IMR-90 (cell line): ENCODE results near the gene TCF7. TPM values are rescaled to one million over a fixed set of nuclear protein-coding genes. Genes with fewer than 3 reads are reported as not detected.

Experiments used
- ATAC-seq: fragments of 200-7000 bp; cut with Tn5 transposase; 2 replicates; pipeline ENCODE4 v1.9.1; 2020; ENCODE audit warnings: low read depth, mild to moderate bottlenecking, moderate library complexity
- BruUV-seq: library from RNA; stranded (reverse); fragments of 400-500 nt; replicated peaks from 2 replicates; lab custom pipeline; 2021; lab: Mats Ljungman, UMichigan
- CTCF ChIA-PET: fragments of 300-600 bp; formaldehyde crosslinking; extraction: SDS; loops from one replicate; lab custom pipeline; 2021; ENCODE audit warnings: antibody characterized with exemption; lab: Yijun Ruan, JAX
- POLR2A ChIA-PET: fragments of 300-600 bp; sonication (Branson Sonifier 250); formaldehyde crosslinking; loops from one replicate; lab custom pipeline; 2022; ENCODE audit warnings: antibody characterized with exemption; ENCODE audit not compliant: unreplicated experiment; lab: Charles Lee
- DNase-seq: peaks from one replicate; pipeline ENCODE4 v3.0.0; 2013
- H2AFZ ChIP-seq: replicated peaks from 2 replicates; pipeline ENCODE3; 2013; ENCODE audit warnings: low read length, mild to moderate bottlenecking; ENCODE audit not compliant: poor library complexity
- H2AK5ac ChIP-seq: 2 replicates; pipeline ENCODE4 v1.6.1; 2013; ENCODE audit warnings: low read depth, low read length, inconsistent platforms
- H2AK9ac ChIP-seq: replicated peaks from 2 replicates; pipeline ENCODE3; 2013; ENCODE audit warnings: mild to moderate bottlenecking, low read depth, low read length, moderate library complexity; ENCODE audit not compliant: poor library complexity
- H2BK120ac ChIP-seq: 2 replicates; pipeline ENCODE4 v1.6.1; 2013; ENCODE audit warnings: low read depth, low read length, inconsistent platforms
- H2BK15ac ChIP-seq: 3 replicates; pipeline ENCODE4 v1.6.1; 2013; ENCODE audit warnings: low read depth, low read length, inconsistent platforms
- H2BK20ac ChIP-seq: 2 replicates; pipeline ENCODE4 v1.6.1; 2013; ENCODE audit warnings: low read depth, mild to moderate bottlenecking, inconsistent platforms, low read length, moderate library complexity
- H2BK5ac ChIP-seq: 2 replicates; pipeline ENCODE4 v1.6.1; 2013; ENCODE audit warnings: mild to moderate bottlenecking, low read depth, low read length, inconsistent platforms; ENCODE audit not compliant: poor library complexity, severe bottlenecking
- H3K14ac ChIP-seq: replicated peaks from 2 replicates; pipeline ENCODE4 v1.6.1; 2013; ENCODE audit warnings: low read depth, low read length, inconsistent platforms
- H3K18ac ChIP-seq: 2 replicates; pipeline ENCODE4 v1.6.1; 2013; ENCODE audit warnings: low read depth, low read length, control low read depth
- H3K23ac ChIP-seq: 2 replicates; pipeline ENCODE4 v1.6.1; 2013; ENCODE audit warnings: low read depth, low read length, inconsistent platforms
- H3K27ac ChIP-seq: 2 replicates; pipeline ENCODE4 v1.5.1; 2013; ENCODE audit warnings: mild to moderate bottlenecking, control low read depth, low read length; ENCODE audit not compliant: insufficient read depth
- H3K27me3 ChIP-seq: 2 replicates; pipeline ENCODE4 v1.6.1; 2013; ENCODE audit warnings: low read length; ENCODE audit not compliant: control insufficient read depth, insufficient read depth
- H3K36me3 ChIP-seq: 2 replicates; pipeline ENCODE4 v1.6.1; 2013; ENCODE audit warnings: low read length, mixed read lengths; ENCODE audit not compliant: control insufficient read depth, insufficient read depth
- H3K4ac ChIP-seq: 2 replicates; pipeline ENCODE4 v1.6.1; 2013; ENCODE audit warnings: low read depth, low read length, inconsistent platforms
- H3K4me1 ChIP-seq: 2 replicates; pipeline ENCODE4 v1.6.1; 2013; ENCODE audit warnings: low read length, mixed read lengths; ENCODE audit not compliant: control insufficient read depth, insufficient read depth
- H3K4me2 ChIP-seq: 2 replicates; pipeline ENCODE4 v1.6.1; 2013; ENCODE audit warnings: low read depth, mild to moderate bottlenecking, control low read depth, low read length, moderate library complexity
- H3K4me3 ChIP-seq: 2 replicates; pipeline ENCODE4 v1.5.1; 2013; ENCODE audit warnings: low read depth, mild to moderate bottlenecking, control low read depth, low read length, moderate library complexity; ENCODE audit not compliant: insufficient read depth
- H3K56ac ChIP-seq: 2 replicates; pipeline ENCODE4 v1.6.1; 2013; ENCODE audit warnings: low read length, inconsistent platforms; ENCODE audit not compliant: insufficient read depth; ENCODE audit errors: extremely low read depth
- H3K79me1 ChIP-seq, 2 experiments: 2 replicates each; pipeline ENCODE4 v1.6.1; 2013; ENCODE audit warnings: low read length in 2 of 2, inconsistent platforms in 1 of 2, low read depth in 1 of 2
- H3K9ac ChIP-seq: 2 replicates; pipeline ENCODE4 v1.6.1; 2013; ENCODE audit warnings: low read depth, low read length, control low read depth
- H3K9me1 ChIP-seq: 2 replicates; pipeline ENCODE4 v1.6.1; 2013; ENCODE audit warnings: low read length, inconsistent platforms; ENCODE audit not compliant: insufficient read depth
- H3K9me3 ChIP-seq: 2 replicates; pipeline ENCODE4 v1.6.1; 2013; ENCODE audit warnings: low read length; ENCODE audit not compliant: control insufficient read depth, insufficient read depth
- H4K20me1 ChIP-seq: 2 replicates; pipeline ENCODE4 v1.6.1; 2013; ENCODE audit warnings: low read length, inconsistent platforms; ENCODE audit not compliant: insufficient read depth
- H4K5ac ChIP-seq: 2 replicates; pipeline ENCODE4 v1.6.1; 2013; ENCODE audit warnings: mild to moderate bottlenecking, low read depth, low read length, control low read depth
- H4K8ac ChIP-seq, 2 experiments: 2 replicates each; pipeline ENCODE4 v1.6.1; 2013; ENCODE audit warnings: low read depth in 2 of 2, low read length in 2 of 2, control low read depth in 1 of 2, inconsistent platforms in 1 of 2
- H4K91ac ChIP-seq: 2 replicates; pipeline ENCODE4 v1.6.1; 2013; ENCODE audit warnings: low read depth, low read length, inconsistent platforms; ENCODE audit not compliant: insufficient read depth
- BHLHE40 ChIP-seq: fragments of 150-350 bp; IDR thresholded peaks from 2 replicates; pipeline ENCODE4 v1.6.1; 2016; ENCODE audit warnings: mild to moderate bottlenecking, low read depth, low read length
- CEBPB ChIP-seq: IDR thresholded peaks from 2 replicates; pipeline ENCODE4 v1.6.1; 2012; ENCODE audit warnings: low read depth, low read length, improper control_type of control experiment
- CHD1 ChIP-seq: IDR thresholded peaks from 2 replicates; pipeline ENCODE4 v1.6.1; 2012; ENCODE audit warnings: low read depth, low read length, improper control_type of control experiment
- ELK1 ChIP-seq: fragments of 150-350 bp; IDR thresholded peaks from 2 replicates; pipeline ENCODE4 v1.6.1; 2016; ENCODE audit warnings: low read depth, mild to moderate bottlenecking, low read length, moderate library complexity, borderline replicate concordance
- FOS ChIP-seq: fragments of 150-350 bp; IDR thresholded peaks from 2 replicates; pipeline ENCODE4 v1.6.1; 2016; ENCODE audit warnings: low read depth, low read length
- MAFK ChIP-seq: IDR thresholded peaks from 2 replicates; pipeline ENCODE4 v1.6.1; 2012; ENCODE audit warnings: low read depth, low read length, improper control_type of control experiment
- RFX5 ChIP-seq: IDR thresholded peaks from 2 replicates; pipeline ENCODE4 v1.8.0; 2012; ENCODE audit warnings: low read depth, mild to moderate bottlenecking, low read length, moderate library complexity
- WGBS, 2 experiments: methylation state at CpG; one replicate each; pipeline versions ENCODE4 v1.1.5 to v1.1.7; 2013; ENCODE audit warnings: missing lambda C conversion rate in 2 of 2; ENCODE audit not compliant: insufficient read length in 1 of 2; ENCODE audit errors: extremely low coverage in 2 of 2; 5-methylcytosine and 5-hydroxymethylcytosine counted together
- dilution Hi-C: fragments of 300-500 bp; cut with HindIII; formaldehyde crosslinking; loops from one replicate; pipeline ENCODE4 v1.14.3; 2018; ENCODE audit warnings: low sequenced_read_pairs; ENCODE audit not compliant: unreplicated experiment
- in situ Hi-C: fragments of 300-500 bp; cut with MboI; formaldehyde crosslinking; loops from 3 replicates; pipeline ENCODE4 v1.14.3; 2019; ENCODE audit warnings: low sequenced_read_pairs, inconsistent platforms, mixed read lengths
- intact Hi-C: fragments of 100-400 bp; cut with micrococcal nuclease; formaldehyde crosslinking; loops from 2 replicates; pipeline ENCODE4 v1.10.0; 2022
- polyA plus RNA-seq, 3 experiments: library from polyadenylated mRNA; depleted of rRNA; stranded (reverse); fragments of >200 nt; gene quantifications; 2 replicates each; pipeline ENCODE4 v1.2.3, GENCODE V29; 2012; ENCODE audit warnings: low replicate concordance in 1 of 3
- total RNA-seq: library from RNA; depleted of rRNA; stranded (reverse); fragments of >200 nt; gene quantifications from 2 replicates; pipeline ENCODE4 v1.2.3, GENCODE V29; 2012

Gene TCF7
- total and polyA plus RNA-seq, 2 of the 4 experiments (the other 2 are of a cell fraction) = 1.3 to 3.4 TPM

DNA sequence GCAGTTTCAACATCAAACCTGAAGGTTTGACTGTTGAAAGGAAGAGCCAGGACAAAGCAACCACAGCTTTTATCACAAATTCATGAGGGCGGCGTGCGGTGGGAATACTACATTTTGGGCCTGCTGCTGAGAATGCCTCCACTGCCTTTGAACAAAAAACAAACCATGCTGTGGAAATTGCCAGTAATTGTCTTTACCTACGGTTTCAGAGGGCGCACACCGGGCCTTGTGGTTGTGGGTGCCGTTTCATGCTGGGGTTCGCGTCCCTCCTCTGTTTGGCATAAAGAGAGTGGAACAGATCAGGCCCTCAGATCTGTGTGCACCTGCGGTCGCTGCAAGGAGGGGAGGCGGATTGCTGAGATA is 27.6 kb upstream of the TCF7 start:
- Histone ChIP-seq H2AFZ (no peak overlapping the region), H4K8ac (no peak overlapping the region), H2AK5ac (no peak overlapping the region), H3K14ac (no peak overlapping the region), H3K9me1 (no peaks in the 10 kb centered on the region), H3K9ac (no peak overlapping the region), H3K4me2 (no peak overlapping the region), H3K4me3 (no peak overlapping the region), H3K79me1 (no peaks in the 10 kb centered on the region), H3K36me3 (no peaks in the 10 kb centered on the region), H3K27ac (no peak overlapping the region), H3K18ac (no peak overlapping the region), H2BK120ac (no peak overlapping the region), H3K23ac (no peak overlapping the region), H2AK9ac (no peak overlapping the region), H3K9me3 (no peaks in the 10 kb centered on the region), H3K4me1 (peaks cover 2% of the 10 kb centered on the region; the same call in 1 of the 2 replicates), H3K4ac (no peak overlapping the region), H4K91ac (no peak overlapping the region), H4K20me1 (no peaks in the 10 kb centered on the region), H2BK5ac (no peak overlapping the region), H3K56ac (no peak overlapping the region), H2BK20ac (no peak overlapping the region), H4K5ac (no peak overlapping the region), H3K27me3 (peaks cover 33% of the 10 kb centered on the region), H2BK15ac (no peak overlapping the region)
- no TSS peak for BruUV-seq
- intact Hi-C loops (no loop called here), in situ Hi-C loops (no loop called here), dilution Hi-C loops (no loop called here)
- WGBS, 2 experiments = no CpG with 5 or more reads among the region's 12 CpGs
- ChIA-PET POLR2A (no interaction called here), CTCF (interaction anchor here (1.6 kb wide), 1 partner anchor 47 kb away, joined by 4 read pairs; no protein-coding TSS in a partner anchor)
- no peak for ATAC-seq
- no peak for TF ChIP-seq CHD1
- no peak for TF ChIP-seq RFX5
- TF ChIP-seq BHLHE40 = no peak
- TF ChIP-seq MAFK = no peak
- no peak for TF ChIP-seq FOS
- no peak for TF ChIP-seq CEBPB
- no peak for TF ChIP-seq ELK1
- DNase-seq = no peak
